Measurements from ENCODE around the gene CD207.
"Not testable (repeated sequence)": the region's sequence is repeated elsewhere in the genome, so short reads cannot be mapped to it uniquely, and the experiment has no call there.

CD207 gene

DNA sequence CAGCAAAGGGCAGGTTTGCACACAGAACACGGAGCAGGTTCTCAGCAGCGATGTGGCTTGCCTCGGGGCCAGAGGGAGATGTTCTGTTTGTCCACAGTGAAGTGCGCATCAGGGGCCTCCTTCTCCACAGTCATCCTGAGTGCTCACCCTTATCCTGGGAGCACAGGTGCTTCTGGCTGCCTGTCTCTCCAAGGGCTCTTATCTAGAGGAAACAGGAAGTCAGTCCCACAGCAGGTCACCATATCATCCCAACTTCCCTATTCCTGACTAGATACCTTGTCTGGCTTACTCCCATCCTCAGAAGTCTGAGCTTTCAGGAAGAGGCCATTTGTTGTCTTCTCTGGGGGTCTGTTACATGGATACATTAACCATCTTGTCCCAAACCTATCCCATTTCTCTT lies at the start of gene CD207:
Gene CD207 (minus strand): TSS at position 174 of the 400 bp plus-strand sequence. CDS start 40 bp downstream, at position 134.
- DNase-seq: no peak

- DNase-seq: not testable (repeated sequence)
Measured at GRCh38 chr2:70878543-70878942, 42.9 kb upstream of the CD207 start.

- DNase-seq: not testable (repeated sequence)
Measured at GRCh38 chr2:70876138-70876537, 40.5 kb upstream of the CD207 start.

GRCh38 chr2:70873541-70873940 lies 37.9 kb upstream of the CD207 start:
- no peak for DNase-seq

DNA sequence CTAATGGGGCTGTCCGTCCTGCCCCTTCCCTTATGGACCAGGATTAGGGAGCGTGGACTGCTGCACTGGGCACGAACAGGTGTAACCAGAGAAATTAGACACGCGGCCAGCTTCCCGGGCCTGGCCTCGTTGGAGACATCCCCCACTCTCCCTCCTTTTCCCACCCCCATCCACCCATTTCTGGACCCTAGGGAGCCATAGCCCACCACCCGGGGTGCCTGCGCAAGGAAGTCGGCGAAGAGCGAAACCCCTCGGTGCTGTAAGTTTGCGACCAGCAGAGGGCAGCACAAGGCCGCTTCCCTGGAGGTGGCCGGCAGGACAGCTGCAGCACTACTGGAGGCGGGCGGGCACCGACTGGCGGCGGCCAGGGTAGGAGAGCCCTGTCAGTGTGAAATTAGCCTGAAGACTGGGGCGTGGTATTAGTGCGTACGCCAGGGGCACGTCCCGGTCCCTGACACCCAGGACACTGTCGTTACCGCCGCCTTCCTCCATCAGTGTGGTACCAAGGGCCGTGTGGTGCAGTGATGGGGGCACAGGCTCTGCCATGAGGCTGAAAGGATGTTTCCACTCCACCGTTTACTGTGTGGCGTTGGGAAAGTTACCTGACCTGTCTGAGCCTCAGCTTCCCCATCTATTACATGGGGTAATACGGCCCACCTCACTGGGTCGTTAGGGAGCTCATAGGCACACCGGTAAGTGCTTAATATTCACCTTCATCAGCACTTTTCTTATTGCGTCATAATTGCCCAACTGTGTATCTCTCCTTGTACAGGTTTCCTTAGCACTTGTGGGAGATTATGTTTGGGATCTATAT lies 36.0 kb upstream of the CD207 start:
- DNase-seq: peak; percentile 66 to 83

DNA sequence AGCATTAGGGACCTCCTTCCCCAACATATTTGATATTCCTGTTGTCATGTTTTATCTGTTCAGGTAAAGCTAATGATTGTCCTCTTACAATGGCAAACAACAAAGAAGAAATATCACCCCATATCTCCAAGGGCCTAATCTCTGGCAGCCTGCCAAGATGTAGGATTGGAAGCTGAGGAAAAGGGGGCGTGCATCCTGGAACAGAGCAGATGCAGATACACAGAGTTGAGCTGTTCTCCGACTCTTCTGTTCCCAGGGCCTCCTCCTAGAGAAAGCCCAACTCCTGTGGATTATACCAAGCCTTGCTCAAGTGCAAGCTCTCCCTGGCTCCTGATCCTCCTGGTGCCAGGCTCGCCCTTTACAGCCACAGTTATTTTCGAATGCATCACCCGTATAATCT lies 35.2 kb upstream of the CD207 start:
- no peak for DNase-seq

DNA sequence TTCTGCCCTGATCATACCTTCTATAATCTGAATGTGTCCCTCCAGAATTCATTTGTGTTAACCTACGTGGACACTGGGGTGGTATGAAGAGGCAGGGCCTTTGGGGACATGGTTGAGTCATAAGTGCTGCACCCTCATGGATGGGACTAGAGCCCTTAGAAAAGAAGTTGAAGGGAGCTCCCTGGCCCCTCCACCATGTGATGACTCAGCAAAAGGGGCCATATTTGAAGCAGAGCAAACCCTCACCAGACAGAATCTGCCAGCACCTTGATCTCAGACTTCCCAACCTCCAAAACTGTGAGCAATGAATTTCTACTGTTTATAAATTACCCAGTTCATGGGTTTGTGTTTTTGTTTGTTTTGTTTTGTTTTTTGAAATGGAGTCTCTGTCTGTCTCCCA lies 33.4 kb upstream of the CD207 start:
- no peak for DNase-seq

GRCh38 chr2:70861777-70862625 lies 26.4 kb upstream of the CD207 start:
- DNase-seq: peak; percentile 58 to 65

DNA sequence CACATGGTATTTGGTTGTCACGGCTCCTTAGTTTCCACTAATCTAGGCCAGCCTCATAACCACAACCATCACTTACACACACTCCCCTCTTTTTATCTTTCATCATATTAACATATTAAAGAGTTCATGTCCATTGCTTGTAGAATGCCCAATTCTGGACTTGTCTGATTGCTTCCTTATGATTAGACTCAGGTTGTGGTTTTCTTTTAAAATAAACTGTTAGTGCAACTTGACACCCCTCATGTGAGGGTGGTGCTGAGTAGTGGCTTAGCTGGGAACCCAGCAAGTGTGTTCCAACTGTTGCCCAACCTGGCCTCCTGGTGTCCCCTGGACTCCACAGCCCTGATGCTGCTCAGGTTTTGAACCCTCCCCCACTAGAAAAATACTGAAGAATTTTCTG lies 20.1 kb upstream of the CD207 start:
- DNase-seq: no peak

- no peak for DNase-seq
Measured at GRCh38 chr2:70854411-70854810, 18.8 kb upstream of the CD207 start.

DNA sequence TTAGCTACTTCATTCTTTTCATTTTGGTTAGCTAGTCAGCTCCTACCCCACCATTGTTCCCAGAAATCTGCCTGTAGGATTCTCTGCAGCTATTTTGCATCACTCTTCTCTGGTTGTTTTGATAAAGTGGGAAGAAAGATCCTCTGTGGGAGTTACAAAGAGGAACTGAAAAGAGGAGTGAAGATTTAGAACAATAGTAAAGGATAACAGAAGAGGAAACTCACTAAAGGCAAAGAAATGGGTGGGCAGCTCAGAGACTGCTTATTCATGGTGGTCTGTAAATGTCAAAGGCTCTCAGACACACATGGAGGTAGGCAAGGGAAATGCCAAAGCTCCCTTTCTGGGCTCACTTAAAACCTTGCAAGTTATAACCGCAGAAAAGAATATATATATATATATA lies 17.2 kb upstream of the CD207 start:
- DNase-seq: no peak

DNA sequence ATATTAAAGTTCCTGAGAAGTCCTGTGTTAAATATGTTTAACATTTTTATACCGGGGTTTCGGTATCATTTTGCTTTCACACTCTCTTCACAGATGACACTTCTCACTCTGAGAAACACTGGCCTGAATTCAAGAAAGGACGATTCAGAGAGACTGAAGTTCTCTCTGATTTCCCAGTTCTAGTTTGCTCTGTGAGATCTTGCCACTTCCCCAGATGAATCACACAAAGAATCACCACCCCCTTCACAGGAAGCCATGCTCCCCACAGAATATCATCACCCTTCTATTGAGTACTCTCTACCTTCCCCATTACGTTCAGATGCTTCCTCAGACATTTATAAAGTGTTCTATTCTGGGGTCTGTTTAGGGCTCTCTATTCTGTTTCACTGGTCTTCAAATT lies 16.1 kb upstream of the CD207 start:
- peak in 1 of 2 experiments; percentile 51 for DNase-seq

DNA sequence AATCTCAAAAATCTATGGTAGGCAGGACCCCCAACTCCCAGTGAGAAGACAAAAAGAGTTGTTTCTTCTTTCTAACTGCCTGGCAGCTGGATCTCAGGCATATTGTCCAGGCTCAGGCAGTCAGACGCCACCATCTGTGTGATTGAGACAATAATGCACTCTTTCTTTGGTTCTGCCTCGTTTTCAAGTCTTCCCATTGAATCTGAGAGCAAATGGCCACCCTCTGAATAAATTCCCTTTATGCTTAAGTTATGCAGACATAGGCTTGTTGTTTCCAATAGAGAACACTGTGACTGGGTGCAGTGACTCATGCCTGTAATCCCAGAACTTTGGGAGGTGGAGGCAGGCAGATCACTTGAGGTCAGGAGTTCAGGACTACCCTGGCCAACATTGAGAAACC lies 15.3 kb upstream of the CD207 start:
- no peak for DNase-seq

- no peak for DNase-seq
Measured at GRCh38 chr2:70842401-70842800, 6.8 kb upstream of the CD207 start.

GRCh38 chr2:70837980-70838925 lies 2.6 kb upstream of the CD207 start:
- DNase-seq: no peak

- DNase-seq: no peak
Measured at GRCh38 chr2:70834881-70835280, 735 bp downstream of the CD207 start.

- no peak for DNase-seq
Measured at GRCh38 chr2:70834106-70834505, 1.5 kb downstream of the CD207 start.

DNA sequence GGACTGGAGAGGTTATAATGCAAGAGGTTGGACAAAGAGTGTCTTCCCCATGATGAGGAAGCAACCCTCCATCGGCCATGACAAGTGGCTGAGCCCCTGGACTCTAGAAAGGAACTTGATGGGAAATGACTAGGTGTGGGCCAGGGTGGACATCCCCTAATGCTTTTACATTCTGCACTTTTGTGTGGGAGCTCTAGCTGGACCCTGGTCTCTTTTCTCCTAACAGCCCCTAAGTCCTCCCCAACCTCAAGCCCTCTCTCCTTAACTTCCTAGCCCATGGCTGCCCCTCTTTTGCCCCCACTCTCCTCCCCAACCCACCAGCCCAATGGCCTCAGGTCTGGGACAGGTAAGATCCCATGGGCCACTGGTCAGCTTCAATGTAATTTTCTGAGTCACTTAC lies 2.4 kb downstream of the CD207 start:
- DNase-seq: no peak

- DNase-seq: no peak
Measured at GRCh38 chr2:70832386-70832785, 3.2 kb downstream of the CD207 start.

GRCh38 chr2:70831861-70832260 lies 3.8 kb downstream of the CD207 start:
- no peak for DNase-seq

DNA sequence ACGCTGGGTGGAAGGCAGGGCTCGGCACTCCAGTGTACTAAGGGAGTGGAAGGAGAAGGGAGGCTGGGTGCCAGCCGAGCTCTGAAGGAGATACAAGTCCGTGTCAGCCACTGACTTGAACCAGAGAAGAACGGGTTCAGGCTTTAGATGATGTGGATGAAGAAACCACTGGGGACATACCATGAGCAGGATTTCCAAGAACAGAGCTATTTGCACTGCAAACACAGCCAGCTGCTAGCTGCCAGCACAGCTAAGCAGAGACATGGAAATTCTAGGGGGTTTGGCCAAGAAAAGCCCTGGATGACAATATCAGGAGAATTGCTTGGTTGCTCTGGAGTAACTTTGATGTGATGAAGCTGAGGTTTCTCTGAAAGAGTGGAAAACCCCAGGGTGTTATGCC lies 5.2 kb downstream of the CD207 start:
- no peak for DNase-seq

DNA sequence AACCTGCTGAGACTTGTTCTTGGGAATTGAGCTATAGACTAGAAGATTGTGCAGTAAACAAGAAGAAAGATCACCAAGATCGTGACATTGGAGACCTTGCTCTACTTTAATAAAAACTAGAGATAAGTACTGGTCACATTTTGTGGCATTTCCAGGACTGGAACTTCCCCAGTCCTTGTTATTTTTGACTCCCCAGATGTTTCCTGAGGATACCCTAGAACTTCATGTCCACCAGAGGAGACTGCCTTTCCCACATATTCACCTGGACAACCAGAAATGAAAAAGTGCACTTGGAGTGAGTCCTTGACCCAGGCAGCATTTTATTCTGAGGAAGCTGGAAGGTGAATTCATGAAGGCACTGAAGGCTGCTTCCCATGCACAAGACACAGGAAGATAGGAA lies 5.7 kb downstream of the CD207 start:
- no peak for DNase-seq
